GM10266 (cell line): ENCODE data around the gene KANSL1.
A peak's percentile ranks its signal among the peaks of the same experiment; 100 is the strongest.

Experiments
- DNase-seq: peaks from one replicate; pipeline ENCODE4 v3.0.0; 2012; ENCODE audit errors: extremely low spot score
- CTCF ChIP-seq: IDR thresholded peaks from 2 replicates; pipeline ENCODE4 v1.5.1; 2012; ENCODE audit warnings: mild to moderate bottlenecking, low read depth; ENCODE audit not compliant: control insufficient read depth, insufficient read depth; ENCODE audit errors: missing control alignments

KANSL1 gene

DNA sequence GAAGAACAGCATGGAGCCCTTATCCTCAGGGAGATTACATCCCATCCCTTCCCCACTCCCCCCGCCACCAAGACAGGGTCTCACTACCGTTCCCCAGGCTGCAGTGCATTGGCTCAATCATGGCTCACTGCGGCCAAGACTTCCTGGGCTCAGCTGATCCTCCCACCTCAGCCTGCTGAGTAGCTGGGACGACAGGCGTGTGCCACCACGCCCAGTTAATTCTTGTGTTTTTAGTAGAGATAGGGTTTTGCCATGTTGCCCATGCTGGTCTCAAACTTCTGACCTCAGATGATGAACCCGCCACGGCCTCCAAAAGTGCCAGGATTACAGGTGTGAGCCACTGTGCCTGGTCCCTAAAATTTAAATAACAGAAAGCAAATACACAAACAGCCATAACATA is 145.4 kb downstream of the KANSL1 start:
- TF ChIP-seq CTCF, result no peak
- DNase-seq, result no peak

DNA sequence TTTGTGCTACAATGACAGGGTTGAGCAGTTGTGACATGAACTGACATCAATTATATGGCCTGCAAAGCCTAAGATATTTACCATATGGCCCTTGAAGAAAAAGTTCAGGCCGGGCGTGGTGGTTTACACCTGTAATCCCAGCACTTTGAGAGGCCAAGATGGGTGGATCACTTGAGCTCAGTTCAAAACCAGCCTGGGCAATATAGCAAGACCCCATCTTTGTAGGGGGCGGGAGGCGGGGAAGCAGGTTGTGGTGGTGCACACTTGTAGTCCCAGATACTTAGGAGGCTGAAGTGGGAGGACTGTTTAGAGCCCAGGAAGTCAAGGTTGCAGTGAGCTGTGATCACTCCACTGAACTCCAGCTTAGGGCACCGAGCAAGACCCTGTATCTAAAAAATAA is 145.8 kb downstream of the KANSL1 start:
- DNase-seq, result no peak
- TF ChIP-seq CTCF, result no peak

DNA sequence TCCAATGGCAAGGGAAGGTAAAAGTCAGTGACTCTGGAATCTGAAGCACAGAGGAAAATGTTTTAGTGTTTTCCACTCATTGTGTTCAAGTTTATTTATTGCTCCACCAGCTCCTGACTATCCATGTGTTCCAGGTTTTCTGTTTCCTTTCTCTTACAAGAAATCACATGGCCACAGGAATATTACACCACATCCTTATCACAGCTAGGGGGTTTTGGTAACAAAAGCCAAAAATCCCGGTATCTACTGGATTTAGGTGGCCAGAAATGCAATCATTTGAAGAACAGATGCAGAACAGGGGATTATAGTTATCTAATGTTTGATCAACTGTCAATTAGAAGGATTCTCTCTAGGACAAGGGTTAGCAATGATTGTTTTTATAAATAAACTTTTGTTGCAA is 146.3 kb downstream of the KANSL1 start:
- no peak for TF ChIP-seq CTCF
- no peak for DNase-seq

DNA sequence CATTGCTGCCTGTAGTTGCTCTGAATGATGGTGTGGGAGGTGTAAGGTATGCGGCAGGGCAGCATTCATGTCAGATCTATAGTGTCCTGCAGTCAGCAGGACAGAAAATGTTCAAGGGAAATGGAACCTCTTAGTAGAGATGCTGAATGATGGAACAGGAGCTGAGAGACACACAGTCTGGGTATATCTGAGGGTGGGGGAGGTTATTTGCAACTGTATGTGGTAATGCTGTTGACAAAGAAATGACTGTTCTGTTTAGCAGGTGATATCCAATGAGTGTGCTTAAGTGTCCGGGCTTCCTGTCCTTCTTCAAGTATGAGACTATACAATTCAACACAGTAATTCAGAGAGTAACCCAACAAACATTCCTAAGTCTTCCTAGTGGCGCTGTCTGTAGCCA is 147.6 kb downstream of the KANSL1 start:
- no peak for DNase-seq
- no peak for TF ChIP-seq CTCF

GRCh38 chr17:46044989-46045388 is 148.2 kb downstream of the KANSL1 start:
- TF ChIP-seq CTCF, result no peak
- DNase-seq, result no peak

DNA sequence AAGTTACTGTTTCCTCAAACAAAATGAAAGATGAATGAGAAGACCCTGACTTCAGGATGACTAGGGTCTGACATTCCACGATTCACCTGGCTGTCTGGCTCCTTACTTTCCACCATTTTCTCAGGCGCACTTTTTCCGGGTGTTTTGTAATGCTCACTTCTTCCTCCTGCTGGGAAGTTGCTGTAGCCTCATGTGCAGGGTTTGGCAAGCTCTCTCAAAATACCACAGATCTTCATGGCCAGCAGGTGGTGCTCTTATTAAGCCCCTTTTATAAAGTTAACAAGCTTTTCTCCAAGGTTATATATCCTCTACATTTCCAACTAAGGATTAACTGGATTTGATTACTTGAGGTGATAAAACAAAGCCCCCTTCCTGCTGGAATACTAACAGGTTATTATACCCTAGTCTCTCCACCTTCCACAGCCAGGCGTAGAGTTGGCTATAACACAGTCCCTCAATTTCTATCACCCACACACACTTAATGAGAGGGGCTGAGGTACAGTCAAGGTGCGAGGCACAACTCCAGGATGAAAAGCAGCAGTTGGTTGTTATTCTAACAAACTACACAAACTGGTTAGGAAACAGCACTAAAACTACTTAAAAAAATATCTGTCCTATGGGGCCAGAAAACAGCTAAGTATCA is 148.8 kb downstream of the KANSL1 start:
- DNase-seq, result no peak
- peak; percentile 66 for TF ChIP-seq CTCF

GRCh38 chr17:46043606-46044005 is 149.6 kb downstream of the KANSL1 start:
- TF ChIP-seq CTCF, result no peak
- DNase-seq, result no peak
